M059J (cell line): ENCODE data around the gene SUPT4H1. TPM values are rescaled to one million over a fixed set of nuclear protein-coding genes. Genes with fewer than 3 reads are reported as not detected.
A peak's percentile ranks its signal among the peaks of the same experiment; 100 is the strongest.
"Not testable (repeated sequence)": the region's sequence is repeated elsewhere in the genome, so short reads cannot be mapped to it uniquely, and the experiment has no call there.

Experiments used
- DNase-seq: peaks from one replicate; pipeline ENCODE4 v3.0.0-alpha.2; 2012; ENCODE audit warnings: low read depth
- total RNA-seq: library from RNA; depleted of rRNA; stranded (reverse); fragments of >200 nt; shearing (Covaris generic); gene quantifications from 2 replicates; pipeline ENCODE4 v1.2.3, GENCODE V29; 2014

The SUPT4H1 gene
- total RNA-seq, 1 experiment from 2014 or later: 64.3 TPM

DNA sequence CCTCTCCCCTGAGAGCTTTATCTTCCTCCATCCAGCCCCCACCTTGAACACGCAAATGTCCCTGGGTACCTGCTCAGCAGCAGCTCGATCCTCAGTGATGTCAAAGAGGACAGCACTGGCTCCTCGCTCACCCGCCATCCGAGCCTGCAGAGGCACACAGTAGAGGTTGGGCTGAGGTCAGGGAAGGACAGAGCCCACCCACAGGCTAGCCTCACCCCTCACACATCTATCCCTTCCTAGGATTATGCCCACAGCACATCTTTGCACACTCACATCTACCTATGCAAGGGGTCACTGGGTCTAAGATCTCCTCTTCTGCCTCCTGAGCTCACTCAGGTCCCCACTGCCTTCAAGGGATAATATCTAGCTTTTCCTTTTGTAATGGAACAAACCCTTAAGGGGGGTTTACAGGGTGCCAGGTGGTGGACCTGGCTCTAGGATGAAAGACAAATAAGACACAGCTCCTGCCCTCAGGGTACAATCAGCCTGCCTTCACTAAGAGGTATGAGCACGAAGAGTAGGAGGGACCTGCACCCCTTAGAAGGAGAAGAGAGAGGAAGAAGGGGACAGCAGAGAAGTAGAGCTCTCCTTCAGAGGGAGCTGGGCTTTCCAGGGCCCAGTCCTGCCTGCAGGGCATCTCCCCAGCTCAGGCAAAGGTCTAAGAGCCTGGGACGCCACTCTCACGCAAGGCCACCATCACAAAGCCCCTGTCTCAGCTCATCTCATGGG is 11.6 kb upstream of the SUPT4H1 start:
- no peak for DNase-seq

DNA sequence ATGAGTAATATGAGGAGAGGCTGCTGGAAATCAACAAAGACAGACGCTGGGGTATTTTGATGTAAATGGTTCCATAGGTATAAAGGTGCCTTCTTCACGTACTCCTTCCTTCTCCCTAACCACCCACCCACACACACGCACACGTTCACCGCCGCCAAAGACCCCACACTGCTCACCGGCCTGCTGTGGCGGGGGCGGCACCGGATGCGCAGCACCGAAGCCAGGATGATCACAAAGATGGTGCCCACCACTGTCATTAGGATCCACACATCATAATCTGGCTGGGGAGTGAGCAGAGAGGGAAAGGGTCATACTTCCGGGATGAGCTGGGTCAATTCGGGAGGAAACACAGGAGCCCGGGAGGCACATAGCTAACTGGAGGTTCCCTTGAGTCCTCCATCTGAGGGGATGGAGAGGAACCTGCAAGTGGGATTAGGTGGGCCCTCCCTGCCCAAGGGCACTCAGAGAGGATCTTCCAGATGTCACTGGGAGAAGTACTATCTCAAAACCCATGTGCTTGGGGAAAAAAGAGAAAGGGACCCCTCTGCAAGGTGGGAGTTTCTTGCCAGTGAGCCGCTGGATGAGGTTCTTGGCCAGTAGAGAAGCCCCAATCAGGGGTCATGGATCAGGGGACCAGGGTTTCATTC is 10.5 kb upstream of the SUPT4H1 start:
- no peak for DNase-seq

DNA sequence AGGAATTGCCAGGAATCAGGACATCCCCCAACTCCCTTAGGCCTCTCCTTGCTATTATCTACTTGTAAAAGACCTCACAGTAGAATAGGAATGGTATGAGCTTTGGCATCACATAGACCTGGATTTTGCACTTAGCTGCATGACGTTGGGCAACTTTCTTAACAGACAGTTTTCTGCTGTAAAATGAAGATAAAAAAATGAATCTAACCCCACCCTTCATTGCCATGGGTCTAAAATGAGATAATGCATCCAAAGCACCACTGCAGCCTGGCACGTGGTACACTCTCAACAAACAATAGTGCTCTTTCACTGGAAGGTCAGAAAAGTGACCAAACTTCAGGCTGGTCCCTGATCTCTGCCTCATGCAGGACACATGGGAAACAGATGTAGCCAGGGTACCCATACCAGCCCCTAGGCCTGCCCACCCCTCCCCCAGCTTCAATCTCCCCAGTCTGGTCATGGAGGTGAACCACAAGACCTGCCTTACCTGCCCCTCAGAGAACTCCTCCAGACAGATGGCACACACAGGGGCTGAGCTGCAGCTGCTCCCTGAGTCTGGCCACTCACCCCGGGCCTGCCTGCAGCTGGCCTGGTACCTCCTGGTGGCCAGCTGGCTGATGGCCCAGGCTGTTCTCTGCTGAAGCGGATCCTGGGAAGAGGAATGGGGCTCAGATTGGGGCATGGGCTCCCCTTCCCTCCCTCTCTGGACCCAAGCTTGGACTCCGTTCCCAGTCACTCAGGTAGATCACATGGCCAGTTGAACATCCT is 8.5 kb upstream of the SUPT4H1 start:
- no peak for DNase-seq

DNA sequence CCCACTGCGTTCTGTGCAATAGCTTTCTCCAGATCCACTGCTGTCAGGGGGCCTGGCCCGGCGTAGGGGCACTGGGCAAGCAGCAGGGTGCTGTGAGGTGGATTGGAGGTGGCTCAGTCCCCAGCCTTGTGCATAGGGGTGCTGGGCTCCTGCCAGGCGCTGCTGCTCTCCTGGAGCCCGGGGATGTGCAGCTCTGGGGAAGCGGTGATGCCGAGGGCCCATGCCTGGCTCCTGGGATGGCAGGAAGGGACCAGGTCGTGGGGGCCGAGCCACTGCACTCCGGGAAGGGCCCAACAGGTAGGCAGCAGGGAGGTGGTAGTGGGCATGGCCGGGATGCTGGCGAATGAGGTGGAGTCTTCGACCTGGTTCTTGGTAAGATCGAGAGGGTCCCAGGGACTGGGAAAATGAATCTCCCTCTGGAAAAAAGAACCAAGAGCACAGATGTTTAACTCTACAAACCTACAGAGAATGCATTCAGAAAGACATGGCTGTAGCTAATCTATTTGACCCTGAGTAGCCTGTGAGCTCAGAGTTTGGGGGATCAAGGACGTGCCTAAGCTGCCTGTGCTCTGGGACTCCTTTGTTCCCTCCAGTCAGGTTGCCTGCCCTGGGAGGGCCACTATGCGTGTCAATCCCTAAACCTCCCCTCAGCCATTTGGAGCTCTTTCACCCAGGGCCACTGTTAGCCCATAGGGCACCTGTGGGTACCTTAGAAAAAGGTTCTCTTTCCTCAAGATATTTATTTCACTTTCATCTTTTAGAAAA is 6.6 kb upstream of the SUPT4H1 start:
- DNase-seq: no peak

DNA sequence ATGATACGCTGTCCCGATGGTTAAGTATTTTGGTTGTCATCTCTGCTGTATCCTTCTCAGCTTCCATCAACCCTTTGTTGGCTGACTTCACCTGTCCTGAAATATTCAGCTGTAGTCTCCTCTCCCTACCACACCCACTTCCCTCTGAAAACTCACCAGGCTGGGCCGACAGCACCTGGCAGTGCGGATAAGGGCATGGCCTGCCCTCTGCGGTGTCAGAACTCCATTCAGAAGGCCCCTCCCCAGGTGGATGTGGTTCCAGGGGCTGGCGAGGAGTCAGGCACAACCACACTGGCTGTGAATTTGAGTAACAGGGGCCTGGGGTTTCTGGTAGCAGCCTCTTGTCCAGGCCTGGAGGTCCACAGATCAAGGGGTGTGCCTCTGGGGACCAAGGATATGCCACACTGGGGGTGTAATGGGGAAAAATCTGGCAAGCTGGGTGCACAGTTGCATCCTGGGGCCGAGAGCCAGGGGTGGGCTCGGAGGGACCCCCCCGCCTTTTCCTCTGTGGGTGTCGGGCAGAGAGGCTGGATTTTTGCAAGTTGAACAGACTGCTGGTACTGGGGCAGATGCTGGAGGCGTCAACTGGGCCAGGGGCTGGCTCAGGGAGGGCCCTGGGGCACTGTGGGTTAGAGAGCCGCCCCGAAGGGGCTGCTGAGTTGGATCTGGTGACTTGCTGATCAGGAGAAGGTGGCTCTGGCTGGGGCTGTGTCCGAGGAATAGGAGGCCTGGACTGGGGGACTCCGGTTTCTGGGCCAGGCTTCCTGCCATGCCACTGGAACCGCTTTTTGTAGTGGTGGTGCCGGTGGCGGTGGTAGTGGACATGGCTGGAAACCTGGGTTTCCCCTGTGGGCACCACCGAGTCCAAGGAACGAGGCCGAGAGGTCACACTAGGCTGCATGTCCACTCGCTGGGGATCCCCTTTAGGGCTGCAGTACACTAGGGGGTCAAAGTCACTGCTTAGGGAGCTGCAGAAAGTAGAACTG is 5.6 kb upstream of the SUPT4H1 start:
- no peak for DNase-seq

DNA sequence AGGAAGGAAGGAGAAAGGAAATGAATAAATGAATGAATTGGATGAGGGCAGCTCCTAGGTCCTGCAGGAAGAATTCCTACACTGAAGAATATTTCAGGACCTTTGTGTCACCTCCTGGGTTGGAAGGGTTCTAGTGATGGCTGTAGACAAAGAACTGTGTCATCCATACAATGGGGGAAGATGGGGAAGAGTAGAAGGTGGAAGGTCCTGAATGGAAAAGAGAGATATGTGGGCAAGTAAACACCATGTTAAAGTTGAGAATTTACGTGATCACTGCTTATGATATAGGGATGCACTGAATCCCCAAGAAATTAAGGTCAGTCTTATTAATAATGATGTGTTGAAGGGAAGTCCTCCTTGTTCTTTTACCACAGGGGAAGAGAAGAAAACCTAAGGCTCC is 4.2 kb upstream of the SUPT4H1 start:
- DNase-seq: no peak

DNA sequence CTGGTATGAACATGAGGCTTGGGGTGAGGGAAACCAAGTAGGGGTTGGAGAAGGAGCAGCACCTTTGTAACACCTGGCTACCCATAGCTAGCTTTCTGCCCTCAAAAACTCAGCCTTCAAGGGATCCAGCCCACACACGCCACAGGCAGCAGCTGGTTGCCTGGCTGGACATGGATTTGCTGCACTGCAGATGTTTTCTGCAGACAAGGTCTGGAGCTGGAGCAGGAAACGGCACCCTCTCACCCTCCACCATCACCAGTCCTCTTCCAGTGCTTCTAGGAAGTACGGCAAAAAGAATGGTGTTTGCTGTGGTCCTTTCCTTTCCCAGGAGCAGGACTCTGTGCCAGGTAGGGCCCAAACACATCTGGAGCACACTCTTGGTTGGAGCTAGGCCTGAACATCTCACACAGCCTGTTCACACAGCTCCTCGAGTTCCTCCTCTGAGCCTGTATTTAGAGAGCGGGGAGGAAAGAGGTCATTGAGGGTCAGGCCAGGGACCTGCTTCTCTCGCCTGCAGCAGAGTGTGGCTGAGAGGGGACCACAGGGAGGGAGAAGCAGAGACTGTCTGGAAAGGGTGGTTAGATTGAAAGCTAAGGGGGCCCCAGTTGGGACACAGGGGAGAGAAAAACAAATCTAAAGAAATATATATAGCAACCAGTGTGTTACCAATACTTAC is 2.7 kb upstream of the SUPT4H1 start:
- no peak for DNase-seq

DNA sequence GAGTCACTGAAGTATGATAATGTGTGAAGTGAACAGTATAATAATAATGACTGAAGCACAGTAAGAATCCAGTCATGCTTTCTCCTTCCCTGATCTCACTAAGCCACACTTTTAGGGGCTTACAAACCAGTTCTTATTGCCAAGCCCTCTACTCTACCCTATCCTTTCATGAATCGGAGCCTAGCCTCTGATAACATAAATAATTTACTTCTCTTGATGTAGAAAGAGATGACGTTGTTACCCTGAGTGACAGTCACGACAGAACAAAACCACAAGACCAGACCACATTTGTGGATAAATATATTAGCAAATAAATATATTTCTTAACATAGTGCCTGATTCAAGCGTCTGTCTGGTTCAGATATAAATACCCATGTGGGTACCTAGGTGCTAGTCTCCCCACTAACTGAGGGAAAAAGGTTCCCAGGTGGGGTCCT is 1.4 kb upstream of the SUPT4H1 start:
- DNase-seq: no peak

DNA sequence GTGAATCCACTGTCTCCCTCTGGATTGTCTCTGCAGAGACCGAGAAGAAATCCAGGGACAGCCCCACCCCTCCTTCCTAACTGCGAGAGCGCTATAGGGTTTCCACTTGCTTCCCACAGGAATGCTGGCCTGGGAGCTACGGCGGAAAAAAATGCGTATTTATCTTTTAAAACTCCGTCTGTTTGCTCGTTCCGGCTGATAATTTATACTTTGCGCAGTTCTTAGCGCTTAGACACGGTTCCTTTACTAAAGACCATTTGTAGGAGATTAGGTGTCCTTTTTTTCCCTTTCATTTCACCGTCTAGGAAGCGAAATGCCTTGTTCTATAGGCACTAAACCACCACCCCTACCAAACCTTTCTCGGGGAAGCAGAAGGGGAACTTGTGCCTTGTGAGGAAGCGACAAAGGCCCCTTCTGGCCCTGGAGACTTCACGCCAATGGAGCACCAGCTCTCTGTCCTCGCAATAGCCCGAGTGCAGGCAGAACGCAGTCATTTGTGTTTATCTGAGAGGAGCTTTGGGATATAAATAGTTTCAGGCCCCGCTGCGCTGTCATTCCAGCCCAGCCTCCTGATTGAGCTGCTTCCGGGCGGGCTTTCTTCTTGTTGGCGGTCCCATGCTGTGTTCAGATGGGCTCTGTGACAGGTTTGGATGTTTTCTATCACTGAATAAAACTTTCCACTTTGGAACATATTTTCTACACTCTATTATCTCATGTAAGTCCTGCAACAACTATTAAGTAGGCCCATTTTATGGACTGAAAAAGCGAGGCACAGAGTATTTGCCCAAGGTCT is 791 bp upstream of the SUPT4H1 start:
- DNase-seq: peak; percentile 59

DNA sequence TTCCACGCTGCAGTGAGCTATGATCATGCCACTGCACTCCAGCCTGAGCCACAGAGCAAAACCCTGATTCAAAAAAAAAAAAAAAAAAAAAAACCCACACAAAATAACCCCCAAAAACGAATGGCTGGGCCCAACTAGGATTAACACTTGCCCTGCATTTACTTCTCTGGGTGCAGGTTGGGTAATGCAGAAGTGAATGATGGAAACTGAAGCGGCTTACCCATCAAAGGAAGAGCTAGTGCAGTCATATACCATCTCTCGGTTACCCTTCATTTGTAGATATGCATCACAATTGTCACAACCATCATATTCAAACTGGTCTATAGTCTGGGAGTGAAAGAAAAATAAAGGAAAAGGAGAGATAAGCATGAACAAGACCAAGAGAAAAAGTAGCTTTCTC is 819 bp downstream of the SUPT4H1 start:
- no peak for DNase-seq

DNA sequence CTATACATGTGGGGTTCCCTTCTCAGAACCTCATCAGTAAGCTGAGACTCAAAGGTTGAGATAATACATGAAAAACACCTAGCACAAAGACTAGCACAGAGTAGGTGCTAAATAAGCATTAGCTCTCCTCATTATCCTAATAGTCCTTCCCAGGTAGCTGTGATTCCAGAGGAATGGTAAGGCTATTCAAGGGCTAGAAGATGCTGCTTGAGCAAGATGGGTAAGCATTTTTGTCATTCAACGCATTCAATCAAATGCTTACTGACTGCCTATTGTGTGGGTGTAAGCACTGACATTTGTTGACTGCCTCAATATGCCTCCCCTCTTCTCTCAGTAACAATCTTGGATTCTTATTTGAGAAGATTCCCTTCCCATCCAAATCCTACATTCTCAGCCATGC is 4.0 kb downstream of the SUPT4H1 start:
- DNase-seq: no peak

DNA sequence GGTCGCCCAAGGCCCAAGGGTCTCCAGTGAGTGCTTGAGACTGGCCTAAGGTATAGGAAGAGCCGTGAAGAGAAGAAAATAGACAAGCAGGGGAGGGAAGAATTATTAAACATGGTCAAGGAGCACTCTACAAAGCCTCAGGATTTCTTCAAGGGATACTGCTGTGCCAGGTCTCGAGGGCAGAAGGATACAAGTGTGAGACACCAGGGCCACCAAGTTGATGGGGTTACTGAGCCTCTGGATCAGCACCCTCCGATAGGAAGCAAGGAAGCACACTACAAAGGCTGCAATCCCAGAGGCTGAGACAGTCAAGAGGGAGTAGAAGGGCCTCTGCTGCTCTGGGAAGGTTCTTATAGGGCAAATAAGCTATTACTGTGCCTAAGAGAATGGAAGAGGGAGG is 6.5 kb downstream of the SUPT4H1 start:
- no peak for DNase-seq

DNA sequence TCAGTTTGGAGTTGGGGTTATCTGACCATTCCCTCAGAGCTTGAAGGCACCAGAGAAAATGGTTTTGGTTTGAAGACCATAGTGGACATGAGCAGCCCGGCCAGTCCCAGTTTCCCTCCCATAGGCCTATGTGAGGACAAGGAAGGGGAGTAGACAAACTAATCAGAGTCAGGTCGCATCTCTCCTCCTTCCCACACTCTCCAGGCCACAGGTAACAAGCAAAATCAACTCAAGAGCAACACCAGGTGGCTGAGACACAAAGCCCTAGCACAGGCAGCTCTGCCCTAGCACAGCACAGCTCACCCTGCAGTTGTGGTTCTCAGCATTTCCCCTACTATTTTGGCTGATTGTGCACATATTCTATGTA is 7.2 kb downstream of the SUPT4H1 start:
- no peak for DNase-seq

DNA sequence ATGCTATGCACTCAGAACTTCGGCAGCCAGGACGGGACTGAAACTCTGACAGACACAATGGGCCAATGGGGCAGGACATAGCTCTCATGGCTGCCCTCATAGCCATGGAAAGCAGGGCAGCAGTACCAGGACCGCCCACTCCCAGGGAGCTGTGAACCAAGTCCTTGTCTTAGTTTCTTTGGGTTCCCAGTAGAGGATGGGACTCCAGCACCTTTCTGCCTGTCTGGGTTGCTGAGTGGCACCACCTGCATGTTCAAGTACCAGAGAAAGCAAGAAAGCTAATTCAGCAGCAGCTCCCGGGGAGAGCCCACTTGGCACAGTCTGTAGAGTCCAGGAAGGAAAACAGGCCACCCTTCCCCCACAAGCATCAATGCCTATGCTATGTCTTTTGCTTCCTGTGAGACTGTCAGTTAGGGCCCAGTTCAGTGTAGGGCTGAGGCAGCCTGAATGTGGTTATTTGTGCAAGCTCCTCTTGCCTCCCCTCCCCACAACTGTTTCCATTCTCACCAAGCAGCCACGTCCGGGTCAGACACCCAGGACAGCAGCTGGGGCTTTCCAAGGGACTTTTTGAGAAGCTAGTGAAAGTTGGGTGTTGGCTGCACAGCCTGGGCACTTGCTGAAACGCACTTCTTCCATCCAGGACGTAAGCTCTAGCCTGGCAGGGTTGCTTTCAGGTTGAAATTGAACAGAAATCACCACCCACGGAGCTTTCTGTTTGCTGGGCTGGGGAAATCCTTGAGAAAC is 7.8 kb downstream of the SUPT4H1 start:
- DNase-seq: peak; percentile 30

DNA sequence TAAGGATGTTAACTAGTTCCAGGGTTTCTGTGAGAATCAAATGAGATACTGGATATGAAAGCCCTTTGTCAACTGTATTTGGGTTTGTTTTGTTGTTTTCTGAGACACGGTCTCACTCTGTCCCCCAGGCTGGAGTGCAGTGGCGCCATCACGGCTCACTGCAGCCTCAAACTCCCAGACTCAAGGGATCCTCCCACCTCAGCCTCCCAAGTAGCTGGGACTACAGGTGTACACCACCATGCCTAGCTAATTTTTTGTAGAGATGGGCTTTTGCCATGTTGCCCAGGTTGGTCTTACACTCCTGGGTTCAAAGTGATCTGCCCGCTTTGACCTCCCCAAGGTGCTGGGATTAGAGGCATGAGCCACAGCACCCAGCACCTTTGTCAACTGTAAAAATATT is 8.9 kb downstream of the SUPT4H1 start:
- no peak for DNase-seq

DNA sequence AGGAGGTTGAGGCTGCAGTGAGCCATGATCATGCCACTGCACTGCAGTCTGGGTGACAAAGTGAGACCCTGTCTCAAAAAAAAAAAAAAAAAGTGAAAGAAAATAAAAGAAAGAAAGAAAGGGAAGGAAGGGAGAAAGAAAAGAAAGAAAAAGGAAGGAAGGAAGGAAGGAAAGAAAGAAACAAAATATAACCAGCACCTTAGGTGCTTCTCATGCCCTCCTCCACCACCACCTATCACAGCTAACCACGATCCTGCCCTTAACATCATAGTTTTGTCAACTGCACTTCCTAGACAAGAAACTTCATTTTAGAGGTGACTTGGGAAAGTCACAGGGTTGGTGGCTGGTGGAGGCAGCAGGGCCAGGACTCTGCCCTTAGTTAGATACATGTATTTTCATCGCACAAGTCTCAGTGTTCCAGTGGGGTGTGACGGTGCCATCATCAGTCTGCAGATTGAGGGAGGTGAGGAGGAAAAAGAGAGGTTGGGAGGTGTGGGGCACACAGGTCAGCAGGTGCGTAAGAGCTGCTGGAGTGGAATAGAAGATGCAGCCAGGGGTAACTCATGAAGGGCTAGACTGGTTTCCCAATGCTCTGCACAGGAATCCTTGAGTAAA is 10.0 kb downstream of the SUPT4H1 start:
- DNase-seq: no peak

DNA sequence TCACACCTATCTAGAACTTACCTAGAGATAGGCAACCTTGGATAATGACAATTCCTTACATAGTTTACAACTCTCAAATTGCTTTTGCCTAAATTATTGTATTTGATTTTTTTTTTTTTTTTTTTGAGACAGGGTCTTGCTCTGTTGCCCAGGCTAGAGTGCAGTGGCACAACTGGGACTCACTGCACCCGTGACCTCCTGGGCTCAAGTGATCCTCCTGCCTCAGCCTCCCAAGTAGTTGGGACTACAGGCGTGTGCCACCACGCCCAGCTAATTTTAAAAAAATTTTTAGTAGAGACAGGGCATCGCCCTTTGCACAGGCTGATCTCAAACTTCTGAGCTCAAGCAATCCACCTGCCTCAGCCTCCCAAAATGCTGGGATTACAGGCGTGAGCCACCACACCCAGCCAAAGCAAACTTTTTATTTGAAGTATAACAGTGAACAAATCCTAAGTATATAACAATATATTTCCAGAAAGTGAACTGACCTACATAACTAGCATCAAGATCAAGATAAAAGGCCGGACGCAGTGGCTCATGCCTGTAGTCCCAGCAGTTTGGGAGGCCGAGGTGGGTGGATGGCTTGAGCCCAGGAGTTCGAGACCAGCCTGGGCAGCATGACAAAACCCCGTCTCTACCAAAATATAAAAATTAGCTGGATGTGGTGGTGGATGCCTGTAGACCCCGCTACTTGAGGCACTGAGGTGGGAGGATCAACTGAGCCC is 10.7 kb downstream of the SUPT4H1 start:
- not testable (repeated sequence) for DNase-seq

DNA sequence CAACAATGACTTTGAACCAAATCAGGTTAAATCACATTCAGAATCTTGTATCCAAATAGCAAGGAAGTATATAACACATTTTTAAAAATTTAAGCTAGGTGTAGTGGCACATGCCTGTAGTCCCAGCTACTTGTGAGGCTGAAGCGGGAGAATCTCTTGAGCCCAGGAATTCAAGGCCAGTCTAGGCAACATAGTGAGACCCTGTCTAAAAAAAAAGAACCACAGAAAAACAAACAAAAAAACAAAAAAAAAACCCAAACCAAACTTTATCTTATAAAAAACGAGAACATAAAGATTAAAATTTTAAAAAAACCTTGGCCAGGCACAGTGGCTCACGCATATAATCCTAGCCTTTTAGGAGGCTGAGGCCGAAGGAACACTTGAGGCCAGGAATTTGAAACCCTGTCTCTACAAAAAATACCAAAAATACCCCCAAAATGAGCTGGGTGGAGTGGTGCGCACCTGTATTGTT is 11.6 kb downstream of the SUPT4H1 start:
- no peak for DNase-seq
